GM15510 (cell line): ENCODE data around the gene ARSD.

Source experiments
- POLR2A ChIP-seq: IDR thresholded peaks from 3 replicates; pipeline ENCODE4 v1.6.1; 2011; ENCODE audit warnings: borderline replicate concordance; ENCODE audit not compliant: insufficient read length; ENCODE audit errors: extremely low read depth

The ARSD gene, protein sequence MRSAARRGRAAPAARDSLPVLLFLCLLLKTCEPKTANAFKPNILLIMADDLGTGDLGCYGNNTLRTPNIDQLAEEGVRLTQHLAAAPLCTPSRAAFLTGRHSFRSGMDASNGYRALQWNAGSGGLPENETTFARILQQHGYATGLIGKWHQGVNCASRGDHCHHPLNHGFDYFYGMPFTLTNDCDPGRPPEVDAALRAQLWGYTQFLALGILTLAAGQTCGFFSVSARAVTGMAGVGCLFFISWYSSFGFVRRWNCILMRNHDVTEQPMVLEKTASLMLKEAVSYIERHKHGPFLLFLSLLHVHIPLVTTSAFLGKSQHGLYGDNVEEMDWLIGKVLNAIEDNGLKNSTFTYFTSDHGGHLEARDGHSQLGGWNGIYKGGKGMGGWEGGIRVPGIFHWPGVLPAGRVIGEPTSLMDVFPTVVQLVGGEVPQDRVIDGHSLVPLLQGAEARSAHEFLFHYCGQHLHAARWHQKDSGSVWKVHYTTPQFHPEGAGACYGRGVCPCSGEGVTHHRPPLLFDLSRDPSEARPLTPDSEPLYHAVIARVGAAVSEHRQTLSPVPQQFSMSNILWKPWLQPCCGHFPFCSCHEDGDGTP

DNA sequence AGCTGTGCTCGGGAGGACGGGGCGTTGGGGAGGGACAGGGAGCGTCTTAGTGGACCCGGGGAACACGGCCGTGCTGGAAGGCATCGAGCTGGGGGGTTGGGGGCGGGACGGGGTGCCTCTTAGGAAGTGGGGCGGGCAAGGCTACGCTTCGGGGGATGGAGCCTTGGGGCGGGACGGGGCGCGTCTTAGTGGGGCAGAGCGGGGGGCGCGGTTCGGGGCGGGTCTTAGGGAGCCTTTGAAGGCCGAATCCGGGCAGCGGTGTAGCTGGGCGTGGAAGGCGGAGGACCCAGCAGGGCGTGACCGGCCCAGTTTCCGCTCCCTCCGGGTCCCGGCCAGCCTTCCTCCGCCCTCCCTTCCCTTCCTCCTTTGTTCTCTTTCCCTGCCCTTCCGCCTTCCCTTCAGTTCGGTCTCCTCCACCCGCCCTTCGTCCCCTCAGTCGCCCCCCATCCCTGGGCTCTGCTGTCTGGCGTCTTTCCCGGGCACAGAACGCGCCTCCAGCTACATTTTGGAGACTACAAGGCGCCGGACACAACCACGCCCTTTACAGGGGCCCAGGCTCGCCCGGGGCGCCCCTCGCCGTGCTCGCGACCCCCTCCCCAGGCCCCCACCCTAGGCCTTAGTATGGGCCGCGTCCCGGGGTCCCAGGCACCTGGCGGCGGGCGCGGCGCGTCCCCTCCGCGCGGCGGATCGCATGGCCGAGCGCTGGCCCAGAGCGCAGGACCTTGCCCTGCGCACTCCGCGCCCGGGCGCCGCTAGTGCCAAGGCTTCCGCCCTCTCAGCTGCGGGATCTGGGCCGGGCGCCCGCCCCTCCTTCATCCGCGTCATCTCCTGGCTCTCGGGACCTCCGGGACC lies at the start of gene ARSD:
ARSD (minus strand) TSS at position 757 of the 852 bp plus-strand sequence; CDS start at position 693, 64 bp downstream.
- peak; percentile 44 for TF ChIP-seq POLR2A

DNA sequence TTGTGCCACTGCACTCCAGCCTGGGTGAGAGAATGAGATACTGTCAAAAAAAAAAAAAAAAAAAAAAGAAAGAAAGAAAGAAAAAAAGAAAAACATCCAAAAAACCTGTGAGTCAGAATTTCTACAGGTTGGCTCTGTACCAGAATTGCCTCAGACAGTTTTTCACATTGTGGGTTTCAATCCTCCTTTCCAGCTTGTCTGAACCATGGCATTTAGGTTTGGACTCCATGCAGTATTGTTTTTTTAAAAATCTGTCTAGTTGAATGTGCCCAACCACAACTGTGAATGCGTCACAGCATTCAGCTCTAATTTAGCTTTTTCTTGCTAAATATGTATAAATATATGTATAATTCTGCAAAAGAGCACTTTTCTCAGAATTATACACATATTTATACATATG lies 45.8 kb upstream of the ARSD start:
- no peak for TF ChIP-seq POLR2A

DNA sequence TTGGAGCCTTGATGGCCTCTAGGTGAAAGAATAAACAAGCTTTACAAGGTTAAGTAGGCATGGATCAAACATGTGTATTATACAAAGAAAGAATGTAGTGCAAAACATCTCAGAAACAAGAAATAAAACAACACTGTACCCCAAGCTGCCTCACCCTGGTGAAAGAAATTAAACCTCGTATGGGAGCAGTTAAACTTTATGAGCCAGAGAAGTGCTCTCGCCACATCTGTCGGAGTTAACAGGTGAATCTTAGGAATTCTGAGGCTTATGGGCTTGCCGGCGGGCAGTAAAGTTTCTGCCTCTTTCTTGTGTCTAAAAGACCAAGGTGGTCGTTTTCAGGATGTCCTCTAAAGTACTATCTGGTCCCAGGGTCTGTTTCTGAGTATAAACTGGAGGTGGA lies 43.3 kb upstream of the ARSD start:
- no peak for TF ChIP-seq POLR2A

DNA sequence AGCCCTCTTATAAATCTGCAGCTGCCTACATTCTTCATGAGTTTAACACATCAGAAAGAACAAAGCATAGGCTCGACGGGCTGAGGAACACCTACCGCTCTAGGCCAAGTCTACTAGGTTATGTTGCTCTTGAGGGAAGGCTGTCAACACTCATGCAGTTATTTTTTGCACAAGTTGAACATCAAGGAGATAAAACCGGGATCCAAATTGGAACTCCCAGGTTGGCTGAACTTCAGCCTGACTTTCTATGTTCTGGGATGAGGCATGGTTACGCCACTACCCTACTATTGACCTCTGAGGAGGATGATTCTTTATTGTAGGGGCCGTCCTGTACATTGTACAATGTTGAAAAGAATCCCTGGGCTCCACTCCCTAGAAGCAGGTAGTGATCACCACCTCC lies 39.9 kb upstream of the ARSD start:
- no peak for TF ChIP-seq POLR2A

DNA sequence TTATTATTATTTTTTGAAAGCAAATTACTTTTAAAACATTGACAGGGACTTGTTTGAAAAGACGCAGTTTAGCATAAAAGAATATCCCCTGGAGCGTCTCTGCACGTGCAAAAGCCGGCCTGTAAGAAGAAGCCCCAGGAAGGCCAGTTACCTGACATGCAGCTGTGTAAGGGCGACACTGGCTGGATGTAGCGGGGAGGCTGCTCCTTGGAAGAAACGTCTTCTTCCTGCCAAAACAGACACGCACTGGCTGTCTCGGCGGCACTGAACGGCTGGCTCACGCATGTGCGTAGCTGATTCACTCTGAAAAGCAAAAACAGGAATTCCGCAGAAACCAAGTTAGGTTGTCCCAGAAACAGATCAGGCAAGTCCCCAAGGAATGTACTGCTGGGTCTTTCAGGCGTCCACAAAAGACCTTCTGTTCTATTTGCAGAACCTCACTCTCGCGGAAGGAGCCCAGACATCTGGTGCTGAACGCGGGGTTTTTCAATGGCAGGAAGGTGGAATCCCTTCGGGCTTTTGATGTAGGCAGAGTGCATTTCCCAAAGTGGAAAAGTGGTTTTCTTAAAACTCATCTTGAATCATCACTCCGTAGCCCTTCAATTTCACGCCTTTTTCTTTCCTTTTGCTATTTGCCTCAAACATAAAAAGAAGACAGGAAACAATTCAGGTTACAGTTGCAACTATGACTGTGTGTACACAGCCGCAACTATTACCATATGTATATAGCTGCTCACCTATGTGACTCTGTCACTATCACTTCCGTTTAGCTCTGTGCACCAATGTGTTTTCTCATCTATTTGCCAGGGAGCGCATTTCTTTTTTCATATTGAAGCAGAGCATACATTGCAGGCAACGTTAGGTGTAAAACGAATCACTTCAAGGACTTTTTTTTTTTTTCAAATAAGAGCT lies 39.1 kb upstream of the ARSD start:
- TF ChIP-seq POLR2A = no peak

DNA sequence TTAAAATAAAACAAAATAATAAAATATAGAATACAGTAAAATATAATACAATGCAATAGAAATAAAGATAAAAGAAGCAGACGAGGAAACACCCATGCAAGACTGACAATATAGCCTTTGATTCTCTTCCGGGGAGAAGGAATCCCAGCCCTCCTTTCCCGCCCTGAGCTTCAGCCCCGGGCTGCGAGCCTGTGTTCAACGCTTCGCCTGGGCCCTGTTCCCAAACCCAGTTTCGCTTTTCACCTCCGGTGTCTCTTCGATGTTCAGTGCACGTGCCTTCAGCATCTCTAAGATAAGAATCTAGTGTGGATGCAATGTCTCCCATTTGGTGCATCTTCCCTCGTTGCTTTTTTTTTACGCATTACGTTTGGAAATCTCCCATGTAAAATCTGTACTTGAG lies 38.4 kb upstream of the ARSD start:
- no peak for TF ChIP-seq POLR2A

DNA sequence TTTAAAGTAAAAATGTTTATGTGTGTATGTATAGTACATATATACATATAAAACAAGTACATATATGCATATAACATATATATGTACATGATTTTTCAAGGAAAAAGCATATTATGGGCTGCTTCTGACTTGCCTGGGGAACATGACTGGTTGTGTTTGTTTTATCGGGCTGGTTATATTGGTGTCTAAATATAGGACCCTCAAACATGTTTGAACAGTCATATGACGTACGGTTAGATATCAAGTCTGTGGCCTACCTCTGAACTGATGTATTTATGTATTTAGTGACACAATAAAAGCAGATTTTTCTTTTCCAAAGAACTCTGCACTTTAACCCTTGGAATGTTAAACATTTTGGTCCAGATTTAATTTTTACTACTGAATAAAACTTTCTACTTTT lies 37.9 kb upstream of the ARSD start:
- no peak for TF ChIP-seq POLR2A

DNA sequence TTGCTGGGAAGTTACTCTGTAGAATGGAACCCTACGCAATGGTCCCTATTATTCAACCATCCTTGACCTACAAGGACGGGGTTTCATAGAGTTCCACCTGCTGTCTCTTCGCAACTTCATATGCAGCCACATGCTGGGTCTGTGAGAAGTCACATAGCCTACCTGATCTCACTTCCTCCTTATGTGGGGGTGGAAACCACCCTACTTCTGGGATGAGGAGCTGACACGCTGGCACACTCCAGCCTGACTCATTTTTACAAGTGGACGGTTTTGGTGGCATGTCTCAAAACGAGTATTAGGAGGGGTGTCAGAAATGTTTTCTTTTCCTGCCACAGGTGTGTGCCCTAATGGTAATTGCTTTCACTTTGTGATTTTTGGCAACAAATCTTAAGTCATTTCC lies 36.8 kb upstream of the ARSD start:
- no peak for TF ChIP-seq POLR2A

DNA sequence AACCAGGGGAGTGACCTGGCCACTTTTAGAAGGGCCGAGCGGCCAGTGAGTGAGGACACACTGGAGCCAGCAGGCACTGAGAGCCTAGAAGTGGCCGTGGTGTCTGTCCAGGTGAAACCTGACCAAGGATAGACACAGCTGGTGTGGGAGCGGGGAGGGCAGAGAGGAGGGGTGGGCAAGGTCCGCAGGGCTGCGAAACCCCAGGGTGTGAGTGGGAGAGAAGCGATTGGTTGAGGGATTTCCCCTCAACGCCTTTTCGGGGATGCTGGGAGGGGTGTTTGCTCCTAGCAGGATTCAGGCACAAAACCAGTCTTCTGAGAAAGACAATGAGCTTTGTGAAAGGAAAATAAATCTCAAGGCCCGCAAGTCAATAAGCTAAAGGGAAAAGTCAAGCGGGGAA lies 33.2 kb upstream of the ARSD start:
- no peak for TF ChIP-seq POLR2A

DNA sequence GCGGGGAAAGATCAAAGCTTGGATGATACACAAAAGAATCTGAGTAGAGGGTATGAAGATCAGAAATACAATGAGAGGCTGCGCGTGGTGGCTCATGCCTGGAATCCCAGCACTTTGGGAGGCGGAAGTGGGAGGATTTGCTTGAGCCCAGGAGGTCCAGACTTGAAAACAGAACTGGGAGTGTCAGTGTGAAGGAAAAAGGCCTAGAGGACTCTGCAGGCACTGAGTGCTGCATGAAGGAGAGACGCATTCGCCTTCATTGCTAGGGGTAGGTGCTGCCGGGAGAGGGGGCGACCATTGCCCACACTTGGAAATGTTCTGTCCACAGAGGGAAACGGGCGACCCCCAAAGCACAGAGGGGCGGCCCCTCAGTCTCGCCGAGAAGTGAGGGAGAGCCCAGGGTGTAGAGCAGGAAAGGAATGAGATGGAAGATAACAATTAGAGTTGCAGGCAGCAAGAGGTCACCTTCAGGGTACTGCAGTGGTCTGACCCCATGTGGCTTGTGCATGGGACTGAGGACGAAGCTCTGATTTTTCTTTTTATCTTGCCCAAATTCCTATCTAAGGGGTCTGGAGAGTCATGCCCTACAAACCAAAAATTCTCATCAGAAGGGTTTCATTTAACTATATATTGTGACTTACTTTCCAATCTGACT lies 31.8 kb upstream of the ARSD start:
- TF ChIP-seq POLR2A = no peak

DNA sequence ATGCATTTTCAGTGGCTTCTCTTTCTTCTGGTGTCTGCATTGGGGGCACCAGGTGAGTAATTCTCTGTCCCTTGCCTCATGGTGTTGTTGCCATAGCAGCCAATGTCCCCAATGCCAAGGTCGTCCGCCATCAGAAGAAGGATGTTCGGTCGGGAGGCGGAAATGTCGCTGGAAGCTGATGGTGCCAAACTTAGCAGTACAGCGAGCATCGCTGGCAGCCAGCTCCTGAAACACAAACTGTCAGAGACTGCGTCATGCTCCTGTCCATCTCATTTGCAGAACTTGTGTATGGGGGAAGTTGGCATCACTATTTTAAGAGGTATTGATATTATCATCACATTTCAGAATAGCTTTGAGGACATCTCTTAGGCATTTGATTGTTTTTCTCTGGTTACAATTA lies 29.1 kb upstream of the ARSD start:
- no peak for TF ChIP-seq POLR2A

DNA sequence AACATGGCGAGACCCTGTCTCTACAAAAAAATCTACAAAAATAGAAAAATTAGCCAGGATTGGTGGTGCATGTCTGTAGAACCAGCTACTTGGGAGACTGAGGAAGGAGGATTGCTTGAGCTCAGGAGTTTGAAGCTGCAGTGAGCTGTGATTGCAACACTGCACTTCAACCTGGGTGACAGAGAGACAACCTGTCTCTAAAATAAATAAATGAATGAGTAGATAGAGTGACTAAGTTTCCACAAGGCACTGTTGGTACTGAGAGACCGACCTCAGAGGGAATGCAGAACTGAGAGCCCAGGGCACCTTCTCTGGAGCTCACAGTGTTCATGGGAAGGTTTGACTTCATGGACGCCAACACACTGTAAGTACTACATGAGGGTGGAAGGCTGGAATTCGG lies 26.7 kb upstream of the ARSD start:
- no peak for TF ChIP-seq POLR2A

DNA sequence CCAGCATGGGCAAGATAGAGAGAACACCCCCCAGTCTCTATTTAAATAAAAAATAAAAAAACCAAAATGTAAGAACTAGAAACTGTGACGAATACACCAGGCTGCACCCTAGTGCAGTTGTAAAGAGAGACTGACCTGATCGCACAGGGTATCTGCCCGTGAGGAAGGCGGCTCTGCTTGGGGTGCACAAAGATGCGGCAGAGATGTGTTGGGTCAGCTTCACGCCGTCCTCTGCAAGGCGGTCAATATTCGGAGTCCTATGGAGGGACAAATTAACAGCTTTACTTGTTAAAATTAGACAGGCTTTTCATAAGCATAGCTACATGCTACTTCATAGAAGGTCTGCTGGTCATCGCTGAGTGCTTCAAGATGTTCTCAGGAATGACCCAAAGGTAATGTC lies 26.1 kb upstream of the ARSD start:
- TF ChIP-seq POLR2A = no peak

DNA sequence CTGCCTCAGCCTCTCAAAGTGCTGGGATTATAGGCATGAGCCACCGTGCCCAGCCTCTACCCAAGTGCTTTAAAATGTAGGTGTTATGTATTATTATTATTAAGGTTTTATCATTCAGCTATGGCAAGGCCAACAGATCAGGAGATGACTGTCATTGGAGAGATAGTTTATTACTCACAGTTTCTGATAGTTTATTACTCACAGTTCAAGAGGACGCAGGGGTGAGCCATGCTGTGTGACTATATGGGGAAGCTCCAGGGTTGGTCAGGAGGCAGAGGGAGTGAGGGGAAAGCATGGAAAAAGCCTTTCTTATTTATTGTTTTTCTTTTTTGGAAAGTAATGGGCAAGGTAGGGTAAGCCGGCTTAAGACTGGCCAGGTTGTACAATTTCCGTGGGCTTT lies 25.4 kb upstream of the ARSD start:
- TF ChIP-seq POLR2A = no peak

DNA sequence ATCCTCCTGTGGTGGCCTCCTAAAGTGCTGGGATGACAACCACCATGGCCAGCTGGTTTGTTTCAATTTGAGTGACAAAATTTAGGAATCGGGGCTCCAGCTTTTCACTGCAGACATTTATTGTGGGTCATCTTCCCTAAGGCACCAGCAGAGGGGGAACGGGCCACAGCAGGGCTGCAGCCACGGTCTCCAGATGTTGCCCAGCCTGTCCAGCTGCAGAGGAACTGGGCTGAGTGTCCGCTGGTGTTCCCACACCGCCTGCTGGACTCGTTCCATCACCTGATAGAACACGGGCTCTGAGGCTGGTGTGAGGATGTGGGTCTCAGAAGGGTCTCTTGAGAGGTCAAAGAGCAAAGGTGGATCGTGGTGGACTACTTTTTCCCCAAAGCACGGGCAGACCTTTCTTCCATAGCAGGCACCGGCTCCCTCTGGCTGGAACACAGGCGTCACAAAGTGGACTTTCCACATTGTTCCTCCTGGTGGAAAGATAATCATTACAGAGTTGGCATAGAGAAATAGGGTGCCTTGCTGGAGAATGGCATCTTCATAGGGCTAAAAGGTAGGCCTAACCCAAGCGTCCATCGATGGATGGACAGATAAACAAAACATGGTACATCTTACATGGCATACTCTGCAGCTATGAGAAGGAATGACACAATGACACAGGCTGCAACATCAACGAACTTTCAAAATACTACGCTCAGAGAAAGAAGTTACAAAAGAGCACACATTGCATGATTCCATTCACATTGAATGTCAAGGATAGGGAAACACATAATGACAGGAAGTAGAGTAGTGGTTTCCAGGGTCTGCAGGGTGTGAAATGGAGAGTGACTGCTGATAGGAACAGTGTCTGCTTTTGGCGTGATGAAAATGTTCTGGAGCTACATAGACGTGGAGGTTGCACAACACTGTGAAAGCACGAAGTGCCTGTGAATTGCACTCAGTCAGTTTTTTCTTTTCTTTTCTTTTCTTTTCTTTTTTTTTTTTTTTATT lies 5.9 kb upstream of the ARSD start:
- TF ChIP-seq POLR2A = no peak
